Brain pericyte (primary cell): ENCODE measurements around the gene FHIP2A.
"Not testable (repeated sequence)": the region's sequence is repeated elsewhere in the genome, so short reads cannot be mapped to it uniquely, and the experiment has no call there.

Source experiments
- DNase-seq: peaks from one replicate; pipeline ENCODE4 v3.0.0-alpha.2; 2012; ENCODE audit warnings: low read depth, low spot score

The FHIP2A gene

GRCh38 chr10:114821293-114821914 lies at the start of gene FHIP2A:
Gene FHIP2A (plus strand): TSS chr10:114821780. CDS start chr10:114822079, 299 bp downstream.
- DNase-seq = no peak

GRCh38 chr10:114772496-114773196 lies 48.9 kb upstream of the FHIP2A start:
- peak; percentile 45 for DNase-seq

- no peak for DNase-seq
Measured at GRCh38 chr10:114773197-114773532, 48.4 kb upstream of the FHIP2A start.

GRCh38 chr10:114775082-114775481 lies 46.5 kb upstream of the FHIP2A start:
- not testable (repeated sequence) for DNase-seq

GRCh38 chr10:114777415-114777814 lies 44.2 kb upstream of the FHIP2A start:
- DNase-seq = no peak

GRCh38 chr10:114779803-114780576 lies 41.6 kb upstream of the FHIP2A start:
- DNase-seq = peak; percentile 85

- DNase-seq = no peak
Measured at GRCh38 chr10:114780577-114781184, 40.9 kb upstream of the FHIP2A start.

GRCh38 chr10:114782666-114783065 lies 38.9 kb upstream of the FHIP2A start:
- no peak for DNase-seq

- no peak for DNase-seq
Measured at GRCh38 chr10:114783686-114784085, 37.9 kb upstream of the FHIP2A start.

- DNase-seq = not testable (repeated sequence)
Measured at GRCh38 chr10:114786492-114786891, 35.1 kb upstream of the FHIP2A start.

GRCh38 chr10:114787131-114787530 lies 34.4 kb upstream of the FHIP2A start:
- not testable (repeated sequence) for DNase-seq

- DNase-seq = no peak
Measured at GRCh38 chr10:114791768-114792167, 29.8 kb upstream of the FHIP2A start.

- DNase-seq = no peak
Measured at GRCh38 chr10:114795039-114795438, 26.5 kb upstream of the FHIP2A start.

- no peak for DNase-seq
Measured at GRCh38 chr10:114800361-114800760, 21.2 kb upstream of the FHIP2A start.

- no peak for DNase-seq
Measured at GRCh38 chr10:114801411-114801813, 20.2 kb upstream of the FHIP2A start.

- DNase-seq = no peak
Measured at GRCh38 chr10:114802177-114802576, 19.4 kb upstream of the FHIP2A start.

- no peak for DNase-seq
Measured at GRCh38 chr10:114806562-114807391, 14.8 kb upstream of the FHIP2A start.

- no peak for DNase-seq
Measured at GRCh38 chr10:114808982-114809381, 12.6 kb upstream of the FHIP2A start.

GRCh38 chr10:114810926-114811325 lies 10.7 kb upstream of the FHIP2A start:
- no peak for DNase-seq

- DNase-seq = no peak
Measured at GRCh38 chr10:114811862-114812261, 9.7 kb upstream of the FHIP2A start.

GRCh38 chr10:114815791-114816190 lies 5.8 kb upstream of the FHIP2A start:
- no peak for DNase-seq
